GM18873 (cell line): ENCODE results near the gene UNC5B.

Experiments
- ATAC-seq: cut with Tn5 transposase; IDR thresholded peaks from one replicate; pipeline ENCODE4 v1.9.1; 2021; ENCODE audit warnings: mild to moderate bottlenecking, moderate library complexity, moderate number of reproducible peaks; ENCODE audit not compliant: unreplicated experiment, low FRiP score

Gene UNC5B

GRCh38 chr10:71250842-71251241, 38.5 kb downstream of the UNC5B start:
- ATAC-seq, result no peak

GRCh38 chr10:71251319-71251718, 38.9 kb downstream of the UNC5B start:
- no peak for ATAC-seq

- no peak for ATAC-seq
Observed at GRCh38 chr10:71252220-71252619, 39.9 kb downstream of the UNC5B start.

GRCh38 chr10:71253981-71254818, 41.8 kb downstream of the UNC5B start:
- ATAC-seq, result no peak

GRCh38 chr10:71254834-71255549, 42.6 kb downstream of the UNC5B start:
- ATAC-seq, result no peak

GRCh38 chr10:71255550-71255807, 43.1 kb downstream of the UNC5B start:
- no peak for ATAC-seq

GRCh38 chr10:71255808-71256660, 43.7 kb downstream of the UNC5B start:
- no peak for ATAC-seq

GRCh38 chr10:71256661-71257318, 44.4 kb downstream of the UNC5B start:
- no peak for ATAC-seq

GRCh38 chr10:71257319-71257997, 45.1 kb downstream of the UNC5B start:
- no peak for ATAC-seq

GRCh38 chr10:71258046-71258445, 45.7 kb downstream of the UNC5B start:
- no peak for ATAC-seq

GRCh38 chr10:71258446-71259145, 46.2 kb downstream of the UNC5B start:
- ATAC-seq, result no peak

- ATAC-seq, result no peak
Observed at GRCh38 chr10:71259282-71259681, 46.9 kb downstream of the UNC5B start.

- no peak for ATAC-seq
Observed at GRCh38 chr10:71259815-71260501, 47.6 kb downstream of the UNC5B start.

GRCh38 chr10:71260622-71261325, 48.4 kb downstream of the UNC5B start:
- no peak for ATAC-seq

GRCh38 chr10:71262027-71262426, 49.7 kb downstream of the UNC5B start:
- no peak for ATAC-seq

GRCh38 chr10:71262817-71263216, 50.4 kb downstream of the UNC5B start:
- ATAC-seq, result no peak

GRCh38 chr10:71263376-71263775, 51.0 kb downstream of the UNC5B start:
- no peak for ATAC-seq
